GM19452 (cell line): ENCODE measurements around the gene DLK2.
"Not testable (repeated sequence)": the region's sequence is repeated elsewhere in the genome, so short reads cannot be mapped to it uniquely, and the experiment has no call there.

ENCODE experiments used
- ATAC-seq: cut with Tn5 transposase; IDR thresholded peaks from one replicate; pipeline ENCODE4 v1.9.1; 2021; ENCODE audit not compliant: unreplicated experiment

The DLK2 gene

DNA sequence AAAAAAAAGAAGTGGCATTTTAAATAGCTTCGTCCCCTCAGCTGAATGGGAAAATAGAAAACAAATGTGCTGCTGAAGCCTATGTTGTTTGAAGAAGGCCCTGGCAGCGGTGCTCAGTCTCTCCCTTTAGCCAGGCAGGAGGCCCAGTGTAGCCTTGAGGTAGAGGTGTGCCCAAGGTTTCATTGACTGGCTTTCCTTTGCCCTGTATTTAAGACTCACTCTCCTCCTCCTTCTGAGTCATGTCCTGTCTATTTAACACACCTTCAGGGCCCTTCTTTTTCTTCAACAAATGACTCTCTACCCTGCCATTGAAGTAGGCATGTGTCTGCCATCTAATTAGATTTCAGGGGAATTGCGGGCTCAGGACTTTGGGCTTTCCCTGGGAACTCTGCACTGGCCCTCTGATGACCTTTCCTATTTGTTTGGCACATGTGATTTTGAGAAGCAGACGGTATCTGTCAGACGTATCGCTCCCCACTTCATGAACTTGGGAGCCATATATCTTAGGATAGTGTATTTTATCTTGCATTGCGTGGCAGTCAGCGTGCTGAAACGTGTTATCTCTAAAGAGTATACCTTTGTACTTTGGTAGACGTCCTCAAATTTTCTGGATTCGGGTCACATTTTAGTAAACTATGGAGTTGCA is 26.4 kb upstream of the DLK2 start:
- no peak for ATAC-seq

GRCh38 chr6:43481075-43481474 is 25.7 kb upstream of the DLK2 start:
- ATAC-seq: no peak

DNA sequence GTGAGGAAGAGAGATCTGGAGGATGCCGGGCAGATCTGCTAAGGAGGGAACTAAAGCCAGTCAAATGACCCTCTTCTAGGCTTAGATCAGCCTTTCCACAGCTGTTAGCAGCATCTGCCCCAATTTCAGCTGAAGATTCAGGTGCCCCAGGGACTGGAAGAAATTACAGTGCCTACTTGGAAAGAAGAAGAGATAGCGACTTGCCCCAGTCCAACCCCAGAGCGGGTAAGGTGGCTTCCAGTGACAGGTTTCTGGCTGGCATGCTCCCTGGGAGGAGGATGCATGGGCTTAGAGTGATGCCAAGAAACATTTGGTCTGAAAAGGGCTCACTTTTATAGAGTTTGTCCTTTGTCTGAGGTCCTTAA is 22.6 kb upstream of the DLK2 start:
- ATAC-seq: no peak

DNA sequence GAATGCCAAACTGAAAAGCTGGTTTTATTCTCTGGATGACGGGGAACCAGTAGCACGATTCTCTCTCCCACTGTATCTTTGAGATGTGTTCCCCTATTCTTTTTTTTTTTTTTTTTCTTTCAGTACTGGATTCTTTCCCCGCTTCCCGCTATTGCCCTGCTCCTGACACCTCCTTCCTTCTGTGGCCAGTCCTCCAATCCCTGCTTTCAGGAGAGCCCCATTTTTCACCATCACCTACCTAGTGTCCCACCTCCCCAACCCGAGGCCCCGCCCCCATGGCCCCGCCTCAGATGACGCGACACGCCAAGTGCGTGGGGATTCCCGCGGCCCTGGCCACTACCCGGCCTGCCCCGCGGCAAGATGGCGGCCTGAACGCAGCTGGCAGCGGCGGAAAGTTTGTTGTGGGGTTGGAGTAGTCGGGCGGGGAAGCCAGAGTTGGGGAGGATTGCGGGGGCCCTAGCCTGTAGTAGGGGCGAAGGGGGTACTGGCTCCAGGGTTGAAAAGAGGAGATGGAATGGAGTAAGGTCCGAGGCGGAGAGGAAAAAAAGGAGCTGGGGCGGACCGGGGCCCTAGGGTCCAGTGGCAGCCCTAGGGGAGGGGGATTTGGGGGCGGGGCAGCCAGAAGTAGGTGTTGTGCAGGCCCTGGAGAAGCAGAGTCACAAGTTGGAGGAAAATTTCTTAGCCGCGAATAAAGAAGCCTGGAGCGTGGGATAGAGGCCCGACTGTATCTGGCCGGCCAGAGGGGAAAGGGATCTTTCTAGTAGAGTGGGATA is 22.1 kb upstream of the DLK2 start, which contains the start of gene TJAP1:
Gene TJAP1, plus strand, starts transcription at position 336 of the 773 bp plus-strand sequence. CDS start 21,432 bp downstream, outside the sequence.
- peak; percentile 95 for ATAC-seq

DNA sequence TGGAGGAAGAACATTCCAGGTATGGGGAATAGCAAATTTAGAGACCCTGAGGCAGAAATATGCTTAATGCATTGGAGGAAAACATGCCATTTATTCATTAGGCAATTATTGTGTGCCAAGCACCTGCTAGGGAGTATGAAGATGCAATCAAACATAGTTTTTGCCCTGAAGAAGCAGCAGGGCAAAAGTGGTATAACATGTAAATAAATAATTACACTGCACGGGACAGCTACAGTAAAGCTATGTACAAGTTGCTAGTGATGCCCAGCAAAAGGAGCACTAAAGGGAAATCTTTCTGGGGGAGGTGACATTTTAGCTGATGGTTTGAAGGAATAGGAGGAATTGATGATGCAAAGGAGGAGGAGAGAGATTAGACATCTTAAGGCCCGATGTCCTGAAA is 21.4 kb upstream of the DLK2 start:
- no peak for ATAC-seq

DNA sequence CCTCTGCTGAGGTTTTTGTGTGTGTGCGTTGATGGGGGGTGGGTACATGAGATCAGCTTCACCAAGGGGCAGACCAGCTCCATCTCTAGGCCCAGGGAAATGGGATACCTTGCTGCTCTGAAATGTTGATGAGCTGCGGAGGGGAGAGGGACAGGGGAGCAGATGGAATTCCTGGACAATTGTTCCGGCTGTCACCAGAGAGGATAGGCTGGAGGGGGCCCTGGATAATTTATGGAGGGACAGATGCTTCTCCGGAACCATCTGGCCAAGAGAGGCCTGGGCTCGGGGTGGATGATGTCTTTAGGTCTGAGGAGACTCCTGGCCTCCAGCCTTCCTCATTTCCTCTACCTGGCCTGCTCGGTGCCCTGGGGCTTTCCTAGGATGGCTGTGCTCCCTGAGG is 20.2 kb upstream of the DLK2 start:
- ATAC-seq: no peak

- ATAC-seq: no peak
Measured at GRCh38 chr6:43472515-43472914, 17.2 kb upstream of the DLK2 start.

- no peak for ATAC-seq
Measured at GRCh38 chr6:43471399-43471798, 16.1 kb upstream of the DLK2 start.

- ATAC-seq: no peak
Measured at GRCh38 chr6:43469947-43470346, 14.6 kb upstream of the DLK2 start.

GRCh38 chr6:43468748-43469681 is 13.7 kb upstream of the DLK2 start:
- ATAC-seq: no peak

- no peak for ATAC-seq
Measured at GRCh38 chr6:43468240-43468639, 12.9 kb upstream of the DLK2 start.

- ATAC-seq: no peak
Measured at GRCh38 chr6:43467752-43468151, 12.4 kb upstream of the DLK2 start.

DNA sequence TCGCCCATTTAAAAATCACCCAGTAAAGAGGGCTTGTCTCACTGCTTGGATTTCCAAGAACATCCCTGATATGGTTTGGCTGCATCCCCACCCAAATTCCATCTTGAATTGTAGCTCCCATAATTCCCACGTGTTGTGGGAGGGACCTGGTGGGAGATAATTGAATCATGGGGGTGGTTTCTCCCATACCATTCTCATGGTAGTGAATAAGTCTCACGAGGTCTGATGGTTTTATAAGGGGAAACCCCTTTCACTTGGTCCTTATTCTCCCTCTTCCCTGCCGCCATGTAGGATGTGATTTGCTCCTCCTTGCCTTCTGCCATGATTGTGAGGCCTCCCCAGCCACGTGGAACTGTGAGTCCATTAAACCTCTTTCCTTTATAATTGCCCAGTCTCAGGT is 11.9 kb upstream of the DLK2 start:
- not testable (repeated sequence) for ATAC-seq

DNA sequence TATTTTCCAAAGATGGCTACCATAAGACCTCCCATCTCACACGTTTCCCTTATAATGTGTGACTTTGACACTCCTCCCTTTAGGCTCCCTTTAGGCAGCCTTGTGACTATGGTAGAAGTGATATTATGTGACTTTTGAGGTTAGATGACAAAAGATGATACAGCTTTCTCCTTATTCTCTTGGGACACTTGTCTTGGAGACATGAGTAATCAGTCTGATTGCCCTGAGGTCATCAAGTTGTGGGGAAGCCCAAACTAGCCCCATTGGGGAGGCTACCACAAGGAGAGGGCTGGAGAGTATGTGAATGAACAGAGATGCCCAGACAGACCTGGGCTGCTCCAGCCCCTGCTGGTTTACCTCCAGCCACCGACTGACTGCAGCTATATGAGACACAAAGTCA is 10.6 kb upstream of the DLK2 start:
- ATAC-seq: no peak

DNA sequence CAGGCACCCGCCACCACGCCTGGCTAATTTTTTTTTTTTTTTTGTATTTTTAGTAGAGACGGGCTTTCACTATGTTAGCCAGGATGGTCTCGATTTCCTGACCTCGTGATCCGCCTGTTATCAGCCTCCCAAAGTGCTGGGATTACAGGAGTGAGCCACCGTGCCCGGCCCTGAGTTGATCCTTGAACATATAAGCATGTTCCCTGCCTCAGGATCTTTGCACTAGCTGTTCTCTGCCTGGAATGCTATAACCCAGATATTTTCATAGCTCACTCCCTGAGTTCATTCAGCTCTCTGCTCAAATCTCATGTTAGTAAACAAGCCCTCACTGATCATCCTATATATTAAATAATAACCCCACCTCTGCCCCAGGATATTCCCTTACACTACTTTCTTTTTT is 9.0 kb upstream of the DLK2 start:
- no peak for ATAC-seq

DNA sequence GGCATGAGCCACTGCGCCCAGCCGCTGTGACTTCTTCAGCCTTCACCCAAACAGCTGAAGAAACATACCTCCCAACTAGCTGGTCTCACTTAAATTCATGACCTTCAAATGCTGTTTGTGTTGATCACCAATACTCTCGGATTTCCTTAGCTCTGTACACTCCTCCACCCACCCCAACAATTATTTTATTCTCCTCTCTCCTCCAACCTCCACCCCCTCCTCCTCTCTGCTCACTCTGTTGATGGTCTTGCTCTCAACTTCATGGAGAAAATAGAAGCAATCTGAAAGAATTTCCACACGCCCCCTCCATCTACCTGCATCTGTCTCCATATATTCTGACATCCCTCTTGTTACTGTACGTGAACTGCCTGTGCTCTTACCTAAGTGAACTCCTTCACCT is 6.6 kb upstream of the DLK2 start:
- no peak for ATAC-seq

DNA sequence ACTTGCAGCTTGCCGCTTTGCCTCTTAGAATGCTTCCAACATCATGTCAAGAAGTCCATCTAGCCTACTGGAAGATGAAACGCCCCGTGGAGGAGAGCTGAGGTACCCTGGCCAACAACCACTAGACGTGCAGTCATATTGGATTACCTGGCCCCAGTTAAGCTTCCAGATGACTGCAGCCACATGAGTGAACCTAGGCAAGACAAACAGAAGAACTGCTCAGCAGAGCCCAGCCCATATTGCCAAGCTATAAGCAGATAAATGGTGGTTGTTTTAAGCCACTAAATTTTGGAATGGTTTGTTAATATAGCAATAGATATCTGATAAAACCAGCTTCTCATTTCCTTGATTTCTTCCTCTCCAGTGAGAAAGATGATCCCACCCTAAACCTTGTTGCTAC is 4.7 kb upstream of the DLK2 start:
- no peak for ATAC-seq

GRCh38 chr6:43459535-43459934 is 4.2 kb upstream of the DLK2 start:
- ATAC-seq: no peak

DNA sequence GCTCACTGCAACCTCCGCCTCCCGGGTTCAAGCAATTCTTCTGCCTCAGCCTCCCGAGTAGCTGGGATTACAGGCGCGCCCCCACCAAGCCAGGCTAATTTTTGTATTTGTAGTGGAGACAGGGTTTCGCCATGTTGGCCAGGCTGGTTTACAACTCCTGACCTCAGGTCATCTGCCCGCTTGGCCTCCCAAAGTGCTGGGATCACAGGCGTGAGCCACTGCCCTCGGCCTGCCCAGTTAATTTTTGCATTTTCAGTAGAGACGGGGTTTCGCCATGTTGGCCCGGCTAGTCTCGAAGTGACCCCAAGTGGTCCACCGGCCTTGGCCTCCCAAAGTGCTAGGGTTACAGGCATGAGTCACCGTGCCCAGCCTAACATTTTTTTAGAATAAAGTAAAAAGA is 2.8 kb upstream of the DLK2 start:
- not testable (repeated sequence) for ATAC-seq

DNA sequence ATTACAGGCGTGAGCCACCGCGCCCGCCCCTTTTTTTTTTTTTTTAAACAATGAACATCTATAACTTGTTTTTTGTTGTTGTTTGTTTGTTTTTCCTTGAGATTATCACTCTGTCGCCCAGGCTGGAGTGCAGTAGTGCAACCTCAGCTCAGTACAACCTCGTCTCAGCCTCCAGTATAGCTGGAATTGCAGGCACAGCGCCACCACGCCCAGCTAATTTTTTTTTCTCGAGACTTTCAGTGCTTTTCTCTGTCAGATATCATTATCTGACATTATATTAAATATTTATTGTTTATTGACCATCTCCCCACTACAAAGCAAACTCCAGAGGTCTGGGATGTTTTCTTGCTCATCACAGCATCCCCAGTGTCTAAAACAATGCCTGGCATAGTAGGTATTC is 2.3 kb upstream of the DLK2 start:
- no peak for ATAC-seq

DNA sequence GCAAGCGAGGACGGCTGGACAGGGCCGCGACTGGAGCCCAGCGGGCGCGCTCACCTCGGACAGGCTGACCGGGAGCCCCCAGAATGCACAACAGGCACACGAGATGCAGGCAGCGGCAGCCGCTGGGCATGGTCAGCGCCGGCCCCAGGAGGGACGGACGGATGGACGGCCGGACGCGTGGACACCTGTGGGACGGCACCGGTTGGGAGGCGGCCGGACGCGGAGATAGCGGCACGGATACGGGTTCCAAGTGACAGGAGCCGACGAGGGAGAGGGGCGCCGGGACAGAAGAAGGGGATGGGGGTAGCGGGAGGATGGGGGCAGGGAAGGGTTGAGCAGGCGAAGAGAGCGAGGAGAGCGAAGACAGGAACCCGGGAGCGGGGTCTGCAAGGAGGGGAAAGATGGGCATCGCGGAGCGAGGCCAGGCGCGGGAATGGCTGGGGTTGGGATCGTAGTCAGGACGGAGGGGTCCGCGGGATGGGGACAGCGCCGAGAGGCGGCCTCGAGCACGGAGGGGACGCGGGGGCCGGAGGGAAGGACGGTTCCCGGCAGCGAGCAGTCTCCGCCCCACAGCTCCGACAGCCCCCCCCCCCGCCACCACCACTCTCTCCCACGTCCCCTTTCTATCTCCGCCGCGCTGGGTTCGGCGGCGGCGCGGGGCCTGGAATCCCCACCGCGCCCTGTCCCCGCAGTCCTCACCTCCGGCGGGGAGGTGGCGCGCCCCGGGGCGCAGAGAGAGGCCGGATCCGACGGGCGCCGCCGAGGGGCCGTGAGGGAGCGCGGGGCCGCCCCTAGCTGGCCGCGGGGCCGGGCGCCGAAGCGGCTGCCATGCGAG is 435 bp downstream of the DLK2 start:
- no peak for ATAC-seq
